Measurements from ENCODE around the gene ECM1. TPM values are rescaled to one million over a fixed set of nuclear protein-coding genes. Genes with fewer than 3 reads are reported as not detected.

The ECM1 gene
- total RNA-seq, 1 experiment from 2014 or later: 101 TPM

- no peak for DNase-seq (ENCODE audit: low spot score)
Measured at GRCh38 chr1:150545486-150546032, 37.6 kb downstream of the ECM1 start.

GRCh38 chr1:150546294-150546937 lies 38.5 kb downstream of the ECM1 start:
- no peak for DNase-seq (ENCODE audit: low spot score)

- DNase-seq (ENCODE audit: low spot score): no peak
Measured at GRCh38 chr1:150548324-150548631, 40.4 kb downstream of the ECM1 start.

GRCh38 chr1:150548632-150549495 lies 41.0 kb downstream of the ECM1 start, which contains the start of gene ADAMTSL4:
ADAMTSL4 (plus strand) TSS chr1:150549408; CDS start chr1:150552289, 2,881 bp downstream.
- DNase-seq (ENCODE audit: low spot score): peak; percentile 57

GRCh38 chr1:150549496-150550221 lies 41.8 kb downstream of the ECM1 start:
- DNase-seq (ENCODE audit: low spot score): no peak

- DNase-seq (ENCODE audit: low spot score): no peak
Measured at GRCh38 chr1:150550222-150551050, 42.5 kb downstream of the ECM1 start.

- no peak for DNase-seq (ENCODE audit: low spot score)
Measured at GRCh38 chr1:150551051-150551783, 43.3 kb downstream of the ECM1 start.

- DNase-seq (ENCODE audit: low spot score): no peak
Measured at GRCh38 chr1:150551784-150552127, 43.8 kb downstream of the ECM1 start.

- DNase-seq (ENCODE audit: low spot score): peak; percentile 88
Measured at GRCh38 chr1:150552128-150552910, 44.4 kb downstream of the ECM1 start.

GRCh38 chr1:150552911-150553289 lies 45.0 kb downstream of the ECM1 start:
- no peak for DNase-seq (ENCODE audit: low spot score)

- no peak for DNase-seq (ENCODE audit: low spot score)
Measured at GRCh38 chr1:150553392-150554085, 45.6 kb downstream of the ECM1 start.

- DNase-seq (ENCODE audit: low spot score): no peak
Measured at GRCh38 chr1:150554086-150554452, 46.2 kb downstream of the ECM1 start.

GRCh38 chr1:150555198-150555970 lies 47.5 kb downstream of the ECM1 start:
- DNase-seq (ENCODE audit: low spot score): no peak

GRCh38 chr1:150555971-150556865 lies 48.3 kb downstream of the ECM1 start:
- DNase-seq (ENCODE audit: low spot score): no peak

GRCh38 chr1:150557065-150557600 lies 49.2 kb downstream of the ECM1 start:
- no peak for DNase-seq (ENCODE audit: low spot score)

- no peak for DNase-seq (ENCODE audit: low spot score)
Measured at GRCh38 chr1:150557813-150558212, 49.9 kb downstream of the ECM1 start.

GRCh38 chr1:150558303-150558704 lies 50.4 kb downstream of the ECM1 start:
- DNase-seq (ENCODE audit: low spot score): no peak
